Measurements from ENCODE around the gene ALPK3.

DNA sequence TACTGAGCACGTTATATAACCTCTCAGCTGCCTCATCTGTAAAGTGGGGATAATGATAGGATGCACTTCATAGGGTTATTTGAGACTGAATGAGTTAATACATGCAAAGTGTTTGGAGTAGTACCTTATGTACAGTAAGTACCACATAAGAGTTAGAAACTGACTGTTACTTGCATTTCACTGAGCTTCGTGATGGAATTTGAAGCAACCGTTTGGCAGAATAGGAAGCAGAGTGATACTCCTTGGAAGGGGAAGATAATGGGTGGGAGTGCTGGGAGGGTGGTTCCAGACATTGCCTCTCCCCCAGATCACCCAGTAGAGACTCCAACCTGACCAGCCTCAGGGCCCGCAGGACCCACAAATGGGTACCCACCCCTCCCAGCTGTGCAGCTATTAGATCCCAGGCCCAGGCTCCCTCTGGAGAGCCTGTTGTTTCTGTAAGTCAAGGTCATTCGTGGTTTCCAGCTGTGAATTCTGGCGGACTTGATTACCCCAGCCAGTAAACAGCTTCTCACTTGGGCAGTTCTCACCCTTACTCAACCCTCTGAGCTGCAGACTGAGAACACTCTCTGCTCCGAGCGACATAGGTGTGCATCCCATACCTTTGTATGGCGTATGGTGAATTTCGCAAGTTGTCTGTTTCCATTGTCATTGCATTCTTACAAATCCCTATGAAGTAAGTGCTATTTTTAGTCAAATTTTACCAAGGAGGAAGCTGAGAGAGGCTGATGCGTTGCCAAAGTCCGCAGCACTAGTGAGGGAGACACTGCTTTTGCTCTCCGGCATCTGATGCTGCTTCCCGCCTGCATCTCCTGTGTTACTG lies 11.1 kb downstream of the ALPK3 start:
- TF ChIP-seq POLR2A (IDR thresholded peaks at IDR 0.05) (no peak), POLR2AphosphoS5 (IDR thresholded peaks at IDR 0.05) (no peak), EP300 (IDR thresholded peaks at IDR 0.05) (no peak)
- TF ChIP-seq, protein P1, sequence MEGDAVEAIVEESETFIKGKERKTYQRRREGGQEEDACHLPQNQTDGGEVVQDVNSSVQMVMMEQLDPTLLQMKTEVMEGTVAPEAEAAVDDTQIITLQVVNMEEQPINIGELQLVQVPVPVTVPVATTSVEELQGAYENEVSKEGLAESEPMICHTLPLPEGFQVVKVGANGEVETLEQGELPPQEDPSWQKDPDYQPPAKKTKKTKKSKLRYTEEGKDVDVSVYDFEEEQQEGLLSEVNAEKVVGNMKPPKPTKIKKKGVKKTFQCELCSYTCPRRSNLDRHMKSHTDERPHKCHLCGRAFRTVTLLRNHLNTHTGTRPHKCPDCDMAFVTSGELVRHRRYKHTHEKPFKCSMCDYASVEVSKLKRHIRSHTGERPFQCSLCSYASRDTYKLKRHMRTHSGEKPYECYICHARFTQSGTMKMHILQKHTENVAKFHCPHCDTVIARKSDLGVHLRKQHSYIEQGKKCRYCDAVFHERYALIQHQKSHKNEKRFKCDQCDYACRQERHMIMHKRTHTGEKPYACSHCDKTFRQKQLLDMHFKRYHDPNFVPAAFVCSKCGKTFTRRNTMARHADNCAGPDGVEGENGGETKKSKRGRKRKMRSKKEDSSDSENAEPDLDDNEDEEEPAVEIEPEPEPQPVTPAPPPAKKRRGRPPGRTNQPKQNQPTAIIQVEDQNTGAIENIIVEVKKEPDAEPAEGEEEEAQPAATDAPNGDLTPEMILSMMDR (IDR thresholded peaks at IDR 0.05): no peak

Measured in suprapubic skin (tissue), 4 donors.